NOMO-1 treated with DMSO at 0.1 percent for 48 hours (cell line): Measurements from ENCODE around the gene IRS1.
"Not testable (repeated sequence)": the region's sequence is repeated elsewhere in the genome, so short reads cannot be mapped to it uniquely, and the experiment has no call there.

Experiments used
- DNase-seq: peaks from one replicate; lab custom pipeline; 2025; ENCODE audit not compliant: unreplicated experiment; lab: John Stamatoyannopoulos, UW

IRS1 gene, protein sequence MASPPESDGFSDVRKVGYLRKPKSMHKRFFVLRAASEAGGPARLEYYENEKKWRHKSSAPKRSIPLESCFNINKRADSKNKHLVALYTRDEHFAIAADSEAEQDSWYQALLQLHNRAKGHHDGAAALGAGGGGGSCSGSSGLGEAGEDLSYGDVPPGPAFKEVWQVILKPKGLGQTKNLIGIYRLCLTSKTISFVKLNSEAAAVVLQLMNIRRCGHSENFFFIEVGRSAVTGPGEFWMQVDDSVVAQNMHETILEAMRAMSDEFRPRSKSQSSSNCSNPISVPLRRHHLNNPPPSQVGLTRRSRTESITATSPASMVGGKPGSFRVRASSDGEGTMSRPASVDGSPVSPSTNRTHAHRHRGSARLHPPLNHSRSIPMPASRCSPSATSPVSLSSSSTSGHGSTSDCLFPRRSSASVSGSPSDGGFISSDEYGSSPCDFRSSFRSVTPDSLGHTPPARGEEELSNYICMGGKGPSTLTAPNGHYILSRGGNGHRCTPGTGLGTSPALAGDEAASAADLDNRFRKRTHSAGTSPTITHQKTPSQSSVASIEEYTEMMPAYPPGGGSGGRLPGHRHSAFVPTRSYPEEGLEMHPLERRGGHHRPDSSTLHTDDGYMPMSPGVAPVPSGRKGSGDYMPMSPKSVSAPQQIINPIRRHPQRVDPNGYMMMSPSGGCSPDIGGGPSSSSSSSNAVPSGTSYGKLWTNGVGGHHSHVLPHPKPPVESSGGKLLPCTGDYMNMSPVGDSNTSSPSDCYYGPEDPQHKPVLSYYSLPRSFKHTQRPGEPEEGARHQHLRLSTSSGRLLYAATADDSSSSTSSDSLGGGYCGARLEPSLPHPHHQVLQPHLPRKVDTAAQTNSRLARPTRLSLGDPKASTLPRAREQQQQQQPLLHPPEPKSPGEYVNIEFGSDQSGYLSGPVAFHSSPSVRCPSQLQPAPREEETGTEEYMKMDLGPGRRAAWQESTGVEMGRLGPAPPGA (N-terminal part only)

DNA sequence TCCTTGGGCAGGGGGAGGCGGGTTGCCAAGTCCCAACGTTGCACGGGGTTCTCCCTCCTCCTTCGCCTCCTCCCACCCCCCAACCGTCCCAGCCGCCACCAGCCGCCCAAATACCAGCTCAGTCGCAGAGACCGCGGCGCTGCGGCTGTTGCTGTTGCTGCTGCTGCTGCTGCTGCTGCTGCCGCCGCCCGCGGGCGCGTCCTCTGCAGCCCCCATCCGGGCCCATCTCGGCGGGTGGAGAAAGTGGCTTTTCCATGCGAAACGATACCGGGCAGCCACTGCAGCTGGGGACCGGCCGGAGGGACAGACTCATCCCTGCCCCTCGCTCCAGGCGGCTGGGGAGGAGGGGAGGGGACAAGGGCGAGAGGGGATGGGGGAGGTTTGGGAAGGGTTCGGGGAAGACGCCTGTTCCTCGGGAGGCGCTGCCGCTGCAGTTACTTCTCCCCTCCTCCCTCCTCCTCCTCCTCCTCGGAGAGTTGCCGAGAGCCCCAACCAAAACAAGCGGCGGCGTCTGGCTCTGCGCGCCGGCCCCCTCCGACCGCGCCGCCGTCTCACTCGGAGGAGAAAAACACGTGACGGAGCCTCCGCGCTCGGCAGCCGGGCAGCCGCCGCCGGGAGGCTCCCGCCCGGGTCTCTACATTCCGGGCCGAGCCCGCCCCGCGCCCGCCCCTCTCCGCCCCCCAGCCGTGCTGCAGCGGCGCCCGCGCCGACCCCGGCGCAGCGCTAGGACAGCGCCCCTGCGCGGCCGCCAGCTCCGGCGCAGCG is at the start of gene IRS1:
IRS1 (minus strand) TSS at position 610 of the 765 bp plus-strand sequence. CDS start 1,082 bp downstream, outside the sequence.
- DNase-seq = no peak

DNA sequence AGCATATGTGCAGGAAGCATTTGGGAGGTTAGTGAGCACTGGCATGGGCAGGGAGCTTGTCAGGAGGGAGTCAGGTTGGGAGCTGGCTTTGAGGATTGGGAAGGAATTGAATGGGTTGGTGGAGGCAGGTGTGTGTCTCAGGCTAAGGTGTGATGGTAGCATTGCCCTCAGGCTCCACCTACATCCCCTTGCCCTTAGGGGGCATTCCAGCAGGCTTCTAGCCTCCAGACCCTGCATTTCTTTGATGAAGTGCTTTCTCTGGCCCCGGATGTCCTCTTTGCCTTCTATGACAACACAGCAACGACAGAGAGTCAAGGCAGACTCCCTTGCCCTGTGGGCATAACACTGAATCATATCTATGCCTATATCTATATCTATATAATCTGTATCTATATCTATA is 49.7 kb upstream of the IRS1 start:
- DNase-seq = no peak

DNA sequence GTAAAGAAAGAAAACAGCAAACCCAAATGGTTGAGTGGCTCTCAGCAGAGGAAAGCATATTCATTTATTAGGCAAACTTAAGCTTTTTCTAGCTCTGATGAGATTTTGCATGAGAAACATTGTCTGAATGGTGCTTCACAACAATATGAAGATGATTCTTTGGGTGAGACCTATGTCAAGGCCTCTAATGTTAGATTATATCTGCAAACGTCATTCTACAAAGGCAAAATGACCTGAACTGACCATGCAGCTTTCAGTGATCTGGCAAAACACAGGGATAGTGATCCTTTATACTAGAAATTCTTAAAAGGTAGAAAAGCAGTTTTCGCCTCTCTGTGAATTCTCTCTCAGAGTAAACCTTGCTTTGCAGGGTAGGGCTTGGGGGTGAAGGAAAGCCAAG is 47.9 kb upstream of the IRS1 start:
- DNase-seq = no peak

DNA sequence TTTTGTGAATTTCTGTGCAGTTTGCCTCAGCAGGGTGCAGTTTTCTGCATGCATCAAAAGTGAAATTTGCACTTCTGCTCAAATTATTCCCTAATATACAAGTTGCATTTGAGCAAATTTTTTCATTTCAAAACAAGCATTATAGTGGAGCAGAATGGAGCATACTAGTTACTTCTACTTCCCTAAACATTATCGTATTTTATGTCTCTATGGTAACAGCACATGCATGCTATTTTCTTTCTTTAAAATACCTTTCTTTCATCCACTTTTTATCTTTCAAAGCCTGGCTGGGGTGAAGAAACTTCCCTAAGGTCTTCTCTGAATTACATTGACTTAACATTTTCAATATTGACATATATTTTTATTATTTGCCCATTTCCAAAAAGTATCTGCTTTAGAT is 47.5 kb upstream of the IRS1 start:
- no peak for DNase-seq

DNA sequence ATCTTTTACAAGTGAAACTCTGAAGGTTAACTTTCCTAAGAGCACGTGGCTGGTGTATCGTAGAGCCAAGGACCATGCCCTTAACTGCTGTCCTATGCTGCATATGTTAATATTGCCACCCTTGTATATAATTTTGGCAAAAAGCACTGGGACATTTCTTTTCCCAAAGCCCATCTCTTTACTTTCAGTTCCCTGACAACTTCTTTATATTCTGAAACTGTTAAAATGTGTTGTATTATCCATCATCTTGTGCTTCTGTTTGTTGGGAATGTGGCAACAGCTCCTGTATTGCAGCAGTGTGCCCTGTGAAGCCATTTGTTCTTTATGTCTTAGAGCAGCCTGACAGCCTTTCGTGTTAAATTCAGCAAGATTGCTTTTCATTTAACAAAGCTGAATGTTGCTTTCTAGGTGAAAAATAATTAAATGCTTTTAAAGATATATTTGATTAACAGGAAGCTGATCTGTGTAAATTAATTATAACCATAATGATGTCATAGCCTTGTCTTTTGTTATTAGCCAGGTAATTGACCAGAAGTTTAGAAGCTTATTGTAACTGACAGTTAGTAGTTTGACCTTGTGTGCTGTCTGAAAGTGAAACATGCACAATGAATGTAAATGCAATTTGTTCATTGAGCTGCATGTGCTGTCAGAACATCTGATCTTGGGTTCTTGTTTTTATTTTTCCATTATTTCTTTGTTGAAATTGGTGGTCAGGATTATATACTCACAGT is 45.9 kb upstream of the IRS1 start:
- DNase-seq = no peak

DNA sequence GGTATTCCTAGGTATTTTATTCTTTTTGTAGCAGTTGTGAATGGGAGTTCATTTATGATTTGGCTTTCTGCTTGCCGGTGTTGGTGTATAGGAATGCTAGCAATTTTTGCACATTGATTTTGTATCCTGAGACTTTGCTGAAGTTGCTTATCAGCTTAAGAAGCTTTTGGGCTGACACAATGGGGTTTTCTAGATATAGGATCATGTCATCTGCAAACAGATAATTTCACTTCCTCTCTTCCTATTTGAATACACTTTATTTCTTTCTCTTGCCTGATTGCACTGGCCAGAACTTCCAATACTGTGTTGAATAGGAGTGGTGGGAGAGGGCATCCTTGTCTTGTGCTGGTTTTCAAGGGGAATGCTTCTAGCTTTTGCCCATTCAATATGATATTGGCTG is 43.4 kb upstream of the IRS1 start:
- not testable (repeated sequence) for DNase-seq

DNA sequence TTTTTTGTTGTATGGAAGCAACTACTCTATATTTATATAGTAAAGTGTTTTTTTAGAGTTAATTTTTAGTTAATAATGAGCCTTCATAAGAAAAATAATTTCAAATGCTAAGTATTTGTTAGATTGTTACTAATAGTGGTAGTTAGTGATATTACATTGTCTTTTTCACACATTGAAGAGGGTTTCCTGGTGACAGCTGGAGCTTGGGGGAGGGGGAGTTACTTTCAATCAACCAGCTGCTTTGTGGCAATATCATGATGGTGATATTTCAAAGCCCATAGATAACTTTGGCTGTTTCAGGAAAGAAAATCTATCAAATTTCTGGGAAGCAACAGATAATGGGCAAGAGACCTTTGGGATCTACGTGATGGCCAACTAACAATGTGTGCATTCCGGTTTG is 40.3 kb upstream of the IRS1 start:
- no peak for DNase-seq

DNA sequence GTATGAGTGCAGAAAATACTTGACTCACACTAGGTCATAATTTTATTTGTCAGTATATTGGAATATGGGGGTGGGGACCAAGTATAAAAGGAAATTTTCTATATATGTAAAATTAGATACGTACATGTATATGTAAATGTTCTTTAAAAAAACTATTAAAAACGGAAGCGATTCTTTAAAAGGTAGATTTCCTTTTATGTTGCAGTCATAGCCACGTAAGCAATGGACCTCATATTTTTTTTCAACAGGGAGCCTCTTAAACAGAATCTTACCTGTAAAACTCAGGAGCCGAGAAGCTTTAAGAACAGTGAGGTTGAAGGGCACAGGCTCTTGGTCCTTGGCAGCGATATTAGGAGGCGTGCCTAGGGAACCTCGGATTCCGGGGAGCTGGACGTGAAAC is 39.5 kb upstream of the IRS1 start:
- DNase-seq = no peak

DNA sequence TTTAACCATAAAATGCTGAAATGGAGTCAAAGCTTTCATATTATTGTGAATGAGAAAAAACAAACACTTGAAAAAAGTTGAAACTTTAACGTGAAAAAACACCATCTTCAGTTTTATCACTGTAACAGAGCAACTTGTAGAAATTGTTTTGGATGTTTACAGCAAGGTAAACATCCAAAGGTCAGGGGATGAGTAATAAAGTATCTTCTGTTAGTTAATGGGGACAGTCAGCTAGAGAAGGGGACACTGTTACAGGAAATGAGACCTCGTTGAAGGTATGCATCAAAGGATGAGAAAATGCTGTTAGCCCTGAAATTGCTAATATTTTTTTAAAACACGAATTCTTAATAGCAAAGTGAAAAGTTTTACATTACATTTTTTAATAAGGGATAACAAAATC is 39.1 kb upstream of the IRS1 start:
- no peak for DNase-seq

DNA sequence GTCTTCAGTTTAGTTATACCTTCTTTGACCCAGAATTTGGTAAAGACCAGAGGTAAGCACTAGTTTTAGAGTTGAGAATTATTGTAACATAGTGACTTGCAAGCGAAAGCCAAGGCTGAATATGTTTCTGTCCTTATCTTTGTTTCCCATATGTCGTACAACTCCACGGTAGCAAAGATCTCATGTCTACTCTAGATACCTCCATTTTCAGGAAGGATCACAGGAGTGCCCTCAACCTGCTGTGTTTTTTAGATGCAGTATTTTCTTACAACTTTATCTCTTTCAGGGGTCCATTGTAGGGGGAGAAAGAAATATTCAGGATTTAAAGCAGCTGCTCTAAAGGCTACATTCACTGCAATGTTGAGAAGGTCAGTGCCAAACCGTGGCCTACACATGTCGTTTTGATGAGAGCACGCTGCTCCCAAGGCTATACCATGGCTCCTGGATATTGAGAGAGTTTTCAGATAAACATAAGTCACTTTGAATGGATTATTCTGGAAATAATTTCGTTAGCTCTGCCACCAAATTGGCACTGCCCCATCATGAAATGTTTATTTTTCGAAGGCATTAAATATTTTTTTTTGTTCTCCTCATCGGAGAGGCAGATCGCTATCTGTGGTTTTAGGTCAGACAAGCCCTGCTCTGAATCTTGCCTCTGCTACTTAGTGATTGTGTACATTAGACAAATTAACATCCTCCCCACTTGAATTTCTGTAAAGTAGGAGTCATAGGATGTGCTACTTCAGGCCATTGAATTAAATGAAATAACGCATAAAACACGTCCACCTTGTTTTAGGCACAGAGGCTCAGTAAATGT is 38.4 kb upstream of the IRS1 start:
- DNase-seq = no peak

DNA sequence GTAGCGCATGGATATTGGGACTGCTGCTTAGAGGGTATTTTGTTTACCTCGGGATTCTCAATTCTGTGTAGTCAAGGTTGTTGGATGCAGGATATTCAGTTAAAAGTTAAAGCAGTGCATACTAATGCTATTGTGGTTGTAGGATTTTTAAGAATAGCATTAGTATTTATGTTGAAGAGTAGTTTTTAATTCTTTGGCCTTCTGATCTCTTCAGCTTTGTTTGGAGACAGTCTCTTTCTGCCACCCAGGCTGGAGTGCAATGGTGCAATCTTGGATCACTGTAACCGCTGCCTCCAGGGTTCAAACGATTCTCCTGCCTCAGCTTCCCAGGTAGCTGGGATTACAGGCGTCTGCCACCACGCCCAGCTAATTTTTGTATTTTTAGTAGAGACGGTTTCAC is 37.7 kb upstream of the IRS1 start:
- DNase-seq = no peak

DNA sequence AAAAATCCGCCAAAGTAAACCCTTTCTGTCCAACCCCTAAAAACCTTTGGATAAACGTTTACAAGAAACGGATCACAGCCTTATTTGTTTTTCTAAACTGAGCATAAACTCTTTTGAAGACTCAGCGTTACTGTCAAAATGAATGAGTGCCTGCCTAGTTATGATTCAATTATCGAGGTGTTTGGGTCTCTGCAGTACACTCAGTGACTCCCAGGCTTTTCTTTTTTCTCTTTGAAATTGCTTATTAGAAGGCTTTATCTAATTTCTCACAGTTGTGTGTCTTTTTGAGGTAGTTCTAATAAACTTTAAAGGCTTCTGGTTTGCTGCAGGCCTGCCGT is 36.9 kb upstream of the IRS1 start:
- DNase-seq = no peak

DNA sequence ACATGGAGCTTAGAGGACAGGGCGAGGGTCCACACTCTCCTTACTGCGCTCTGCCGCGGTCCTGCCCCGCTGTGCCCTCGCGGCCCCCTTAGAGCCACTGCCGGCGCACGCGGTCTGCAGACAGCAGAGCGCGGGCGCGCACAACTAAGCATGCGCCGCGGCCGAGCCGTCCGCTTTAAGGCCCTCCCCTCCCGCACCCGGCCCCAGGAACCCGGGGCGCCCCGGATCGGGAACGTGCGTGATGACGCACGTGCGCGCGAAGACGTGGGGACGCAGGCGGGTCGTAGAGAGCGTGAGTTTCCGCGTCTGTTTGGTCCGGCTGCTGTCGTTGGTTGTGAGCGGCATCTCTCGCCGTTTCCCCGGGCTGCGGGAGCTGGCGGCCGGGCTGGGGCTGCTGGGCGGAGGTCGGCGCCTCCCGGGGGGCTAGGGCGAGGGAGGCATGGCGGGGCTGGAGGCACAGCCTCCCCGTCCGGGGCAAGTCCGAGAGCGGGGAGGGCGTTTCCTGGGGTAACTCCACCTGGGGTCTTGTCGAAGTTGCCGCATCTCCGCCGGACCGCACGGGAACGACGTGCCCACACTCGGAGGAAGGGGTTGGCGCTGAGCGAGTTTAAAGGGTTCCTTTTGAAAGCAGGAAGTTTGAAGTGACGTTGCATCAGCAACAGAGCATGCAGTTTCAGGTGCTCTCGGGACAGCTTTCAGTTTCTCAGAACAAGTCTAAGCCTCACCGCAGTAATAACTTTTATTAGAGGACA is 36.4 kb upstream of the IRS1 start, which contains the start of gene RHBDD1:
RHBDD1 (plus strand) TSS at position 259 of the 752 bp plus-strand sequence. CDS start 28,640 bp downstream, outside the sequence.
- peak; percentile 92 for DNase-seq

DNA sequence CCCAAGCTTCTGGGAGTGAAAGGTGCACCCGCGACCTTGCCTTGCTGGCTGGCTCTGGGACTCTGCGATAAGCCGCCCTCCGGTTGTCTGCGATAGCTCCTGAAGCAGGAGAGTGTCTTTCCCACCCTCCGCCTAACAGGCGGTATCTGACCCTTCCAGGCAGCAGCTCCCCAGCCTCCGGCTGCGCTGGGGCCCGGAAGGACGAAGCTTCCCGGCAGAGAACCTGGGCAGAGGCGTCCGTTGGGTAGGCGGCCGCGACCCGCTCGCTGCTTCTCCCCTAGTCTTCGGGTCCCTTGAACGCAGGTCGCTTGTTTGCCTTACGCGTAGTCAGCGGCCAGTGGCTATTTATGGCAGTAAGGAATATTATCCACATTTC is 35.8 kb upstream of the IRS1 start:
- DNase-seq = no peak

DNA sequence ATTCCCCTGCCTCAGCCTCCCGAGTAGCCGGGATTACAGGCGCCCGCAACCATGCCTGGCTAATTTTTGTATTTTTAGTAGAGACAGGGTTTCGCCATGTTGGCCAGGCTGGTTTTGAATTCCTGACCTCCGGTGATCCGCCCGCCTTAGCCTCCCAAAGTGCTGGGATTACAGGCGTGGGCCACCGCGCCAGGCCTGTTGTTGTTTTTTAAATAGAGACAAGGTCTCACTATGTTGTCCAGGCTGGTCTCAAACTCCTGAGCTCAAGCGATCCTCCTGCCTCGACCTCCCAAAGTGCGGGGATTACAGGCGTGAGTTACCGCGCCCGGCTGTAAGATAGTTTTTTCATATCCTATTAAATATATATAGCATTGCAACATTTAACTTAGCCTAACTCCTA is 35.3 kb upstream of the IRS1 start:
- not testable (repeated sequence) for DNase-seq

DNA sequence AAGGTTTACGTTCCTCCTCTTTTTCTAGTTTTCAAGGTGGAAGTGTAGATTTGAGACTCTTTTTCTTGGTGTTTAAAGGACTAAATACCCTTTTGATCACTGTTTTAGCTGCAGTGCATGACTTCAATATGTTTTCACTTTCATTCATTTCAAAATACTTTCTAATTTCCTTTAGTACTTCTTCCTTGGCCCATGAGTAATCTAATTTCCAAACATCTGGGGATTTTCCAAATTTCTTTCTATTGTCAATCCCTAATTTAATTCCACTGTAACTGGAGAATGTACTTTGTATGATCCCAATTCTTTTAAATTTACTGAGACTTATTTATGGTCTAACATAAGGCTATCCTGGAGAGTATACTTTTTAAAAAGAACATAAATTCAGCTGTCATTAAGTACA is 32.4 kb upstream of the IRS1 start:
- no peak for DNase-seq

DNA sequence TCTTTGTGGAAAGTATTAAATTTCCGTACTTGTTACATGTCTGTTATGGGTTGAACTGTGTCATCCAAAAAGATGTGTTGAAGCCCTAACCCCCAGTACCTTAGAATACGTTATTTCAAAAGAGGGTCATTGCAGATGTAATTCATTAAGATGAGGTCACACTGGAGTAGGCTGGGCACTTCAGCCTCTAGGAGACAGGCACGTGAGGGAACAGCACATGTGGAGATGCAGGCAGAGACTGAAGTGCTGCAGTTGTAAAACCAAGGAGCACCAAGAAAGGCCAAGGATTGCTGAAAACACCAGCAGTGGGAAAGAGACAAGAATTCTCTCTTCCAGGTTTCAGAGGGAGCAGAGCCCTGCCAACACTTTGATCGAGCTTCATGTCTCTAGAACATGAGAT is 31.6 kb upstream of the IRS1 start:
- no peak for DNase-seq

DNA sequence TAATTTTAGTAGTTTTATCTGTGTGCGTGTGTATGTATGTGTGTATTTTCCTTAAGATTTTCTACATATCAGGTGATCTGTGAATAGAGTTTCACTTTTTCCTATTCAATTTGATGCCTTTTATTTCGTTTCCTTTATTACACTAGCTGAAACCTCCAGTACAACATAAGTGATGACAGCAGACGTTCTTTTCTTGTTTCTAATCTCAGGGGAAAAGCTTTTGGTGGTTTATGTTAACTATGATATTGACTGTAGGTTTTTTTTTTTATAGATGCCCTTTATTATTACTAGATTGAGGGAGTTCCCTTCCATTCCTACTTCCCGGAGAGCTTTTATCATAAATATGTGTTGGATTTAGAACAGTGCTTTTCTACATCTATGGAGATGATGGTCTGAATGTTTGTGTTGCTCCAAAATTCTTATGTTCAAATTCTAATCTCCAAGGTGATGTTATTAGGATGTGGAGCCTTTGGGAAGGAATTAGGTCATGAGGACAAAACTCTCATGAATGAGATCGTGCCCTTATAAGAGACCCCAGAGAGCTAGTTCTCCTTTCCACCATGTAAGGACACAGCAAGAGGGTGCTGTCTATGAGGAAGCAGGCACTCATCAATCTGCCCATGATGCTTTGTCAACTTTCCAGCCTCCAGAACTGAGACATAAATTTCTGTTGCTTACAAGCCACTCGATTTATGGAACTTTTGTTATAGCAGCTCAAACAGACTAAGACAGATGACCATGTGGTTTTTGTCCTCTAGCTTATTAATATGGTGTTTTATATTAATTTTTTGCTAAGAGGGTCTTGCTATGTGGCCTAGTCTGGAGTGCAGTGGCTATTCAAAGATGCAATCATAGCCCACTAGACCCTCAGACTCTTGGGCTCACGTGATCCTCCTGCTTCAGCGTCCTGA is 30.4 kb upstream of the IRS1 start:
- DNase-seq = no peak
